Gastroesophageal sphincter (tissue), 4 donors: ENCODE data around the gene LYPD3. TPM values are rescaled to one million over a fixed set of nuclear protein-coding genes. Genes with fewer than 3 reads are reported as not detected.

ENCODE experiments used
- ATAC-seq: fragments of 150-250 bp; one replicate; pipeline ENCODE4 v1.9.1; 2016; ENCODE audit warnings: mild to moderate bottlenecking, moderate library complexity
- H3K27ac ChIP-seq, 4 donors: fragments of 200-600 bp; sonication (generic) in 3 of 4; 1 replicate in 3 of 4; 2 replicates in 1 of 4; pipeline ENCODE4 v1.5.1; 2016 to 2019
- H3K27me3 ChIP-seq: fragments of 200-600 bp; sonication (generic); one replicate; pipeline ENCODE4 v1.5.1; 2019
- H3K36me3 ChIP-seq, 2 donors: fragments of 200-600 bp; sonication (generic); one replicate each; pipeline ENCODE4 v1.5.1; 2019; ENCODE audit warnings: control low read depth in 1 of 2
- H3K4me1 ChIP-seq, 3 donors: fragments of 200-600 bp; sonication (generic); 1 replicate in 2 of 3; 2 replicates in 1 of 3; pipeline ENCODE4 v1.5.1; 2016 to 2019; ENCODE audit warnings: control low read depth in 2 of 3
- H3K4me3 ChIP-seq, 2 donors: fragments of 200-600 bp; sonication (generic); one replicate each; pipeline ENCODE4 v1.5.1; 2019; ENCODE audit warnings: mild to moderate bottlenecking in 1 of 2, moderate library complexity in 1 of 2
- H3K9me3 ChIP-seq, 3 donors: fragments of 200-600 bp; sonication (generic); one replicate each; pipeline ENCODE4 v1.5.1; 2017 to 2019; ENCODE audit warnings: control low read depth in 2 of 3
- EP300 ChIP-seq: sonication (generic); formaldehyde crosslinking; IDR thresholded peaks from one replicate; pipeline ENCODE4 v1.6.1; 2017; ENCODE audit warnings: antibody characterized with exemption, mild to moderate bottlenecking
- POLR2A ChIP-seq, 2 donors: fragments of 450-650 bp; IDR thresholded peaks; one replicate each; pipeline ENCODE4 v1.6.1; 2017; ENCODE audit warnings: antibody characterized with exemption in 2 of 2, mild to moderate bottlenecking in 2 of 2, moderate library complexity in 1 of 2
- POLR2AphosphoS5 ChIP-seq: sonication (generic); formaldehyde crosslinking; IDR thresholded peaks from one replicate; pipeline ENCODE4 v1.6.1; 2017; ENCODE audit warnings: antibody characterized with exemption
- WGBS, 2 donors: methylation state at CpG; one replicate each; pipeline ENCODE4 v1.1.5; 2018; ENCODE audit warnings: low coverage in 1 of 2; 5-methylcytosine and 5-hydroxymethylcytosine counted together
- total RNA-seq, 4 donors: library from RNA; depleted of rRNA; stranded (reverse); fragments of >200 nt; gene quantifications; one replicate each; pipeline ENCODE4 v1.1.0, GENCODE V29; 2016
- TF ChIP-seq, protein P1 (sequence below), 4 experiments: fragments of 200-600 bp in 2 of 4; fragments of 450-650 bp in 2 of 4; sonication (generic) in 1 of 4; IDR thresholded peaks; one replicate each; pipeline ENCODE4 v1.5.1; 2017 to 2019; ENCODE audit warnings: antibody characterized with exemption in 4 of 4, mild to moderate bottlenecking in 2 of 4, moderate library complexity in 2 of 4

LYPD3 gene
- total RNA-seq, 4 donors from 2014 or later = 0.39 to 8.4 (median 2.7) TPM

- no peak for ATAC-seq
- no peaks in the 10 kb centered on the region for H3K9me3 ChIP-seq
- 42 to 55% methylated on average over 2 to 4 of the region's 4 CpGs for WGBS, 2 donors
- no peak for TF ChIP-seq POLR2A (IDR thresholded peaks at IDR 0.05)
- TF ChIP-seq, protein P1, sequence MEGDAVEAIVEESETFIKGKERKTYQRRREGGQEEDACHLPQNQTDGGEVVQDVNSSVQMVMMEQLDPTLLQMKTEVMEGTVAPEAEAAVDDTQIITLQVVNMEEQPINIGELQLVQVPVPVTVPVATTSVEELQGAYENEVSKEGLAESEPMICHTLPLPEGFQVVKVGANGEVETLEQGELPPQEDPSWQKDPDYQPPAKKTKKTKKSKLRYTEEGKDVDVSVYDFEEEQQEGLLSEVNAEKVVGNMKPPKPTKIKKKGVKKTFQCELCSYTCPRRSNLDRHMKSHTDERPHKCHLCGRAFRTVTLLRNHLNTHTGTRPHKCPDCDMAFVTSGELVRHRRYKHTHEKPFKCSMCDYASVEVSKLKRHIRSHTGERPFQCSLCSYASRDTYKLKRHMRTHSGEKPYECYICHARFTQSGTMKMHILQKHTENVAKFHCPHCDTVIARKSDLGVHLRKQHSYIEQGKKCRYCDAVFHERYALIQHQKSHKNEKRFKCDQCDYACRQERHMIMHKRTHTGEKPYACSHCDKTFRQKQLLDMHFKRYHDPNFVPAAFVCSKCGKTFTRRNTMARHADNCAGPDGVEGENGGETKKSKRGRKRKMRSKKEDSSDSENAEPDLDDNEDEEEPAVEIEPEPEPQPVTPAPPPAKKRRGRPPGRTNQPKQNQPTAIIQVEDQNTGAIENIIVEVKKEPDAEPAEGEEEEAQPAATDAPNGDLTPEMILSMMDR (IDR thresholded peaks at IDR 0.05) = no peak
- no peak for TF ChIP-seq POLR2AphosphoS5
- TF ChIP-seq EP300 = no peak
- peaks cover 0 to 7% of the 10 kb centered on the region in 2 donors for H3K36me3 ChIP-seq
- H3K4me3 ChIP-seq = peak overlapping the region in 1 of 2 donors; percentile 52
- peaks cover 0 to 18% (median 6%) of the 10 kb centered on the region in 3 donors for H3K4me1 ChIP-seq
- no peaks in the 10 kb centered on the region for H3K27me3 ChIP-seq
- H3K27ac ChIP-seq = peak overlapping the region in 3 of 4 donors; percentile 79 to 89 (median 86)
Observed at GRCh38 chr19:43474487-43474886, 9.1 kb upstream of the LYPD3 start.

DNA sequence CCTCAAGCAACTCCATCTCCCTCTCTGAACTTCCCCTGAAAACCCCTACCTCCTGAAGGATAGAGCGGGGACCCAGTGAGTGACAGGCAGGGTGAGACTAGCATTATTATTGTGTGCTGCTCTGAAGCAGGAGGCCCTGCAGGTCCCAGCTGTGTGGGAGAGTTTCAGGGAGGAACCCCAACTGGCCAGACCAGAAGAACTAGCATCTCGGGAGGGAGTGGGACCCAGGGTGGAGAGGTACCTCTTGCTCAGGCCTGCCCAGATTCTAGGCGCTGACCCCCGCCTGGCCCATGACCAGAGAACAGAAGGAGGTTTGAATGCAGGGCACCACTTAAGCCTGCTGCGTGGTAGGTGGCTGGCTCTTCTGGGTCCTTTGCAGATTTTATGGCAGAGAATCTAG is 5.7 kb upstream of the LYPD3 start:
- Histone ChIP-seq H3K36me3 (no peaks in the 10 kb centered on the region), H3K9me3 (no peaks in the 10 kb centered on the region), H3K4me3 (no peak overlapping the region), H3K27me3 (no peaks in the 10 kb centered on the region), H3K27ac (no peak overlapping the region), H3K4me1 (peaks cover 0 to 18% (median 6%) of the 10 kb centered on the region in 3 donors)
- ATAC-seq = no peak
- TF ChIP-seq, protein P1 (IDR thresholded peaks at IDR 0.05) = no peak
- TF ChIP-seq EP300 (no peak), POLR2A (IDR thresholded peaks at IDR 0.05) (no peak), POLR2AphosphoS5 (no peak)
- no CpG with 5 or more reads among the region's 5 CpGs for WGBS, 2 donors

DNA sequence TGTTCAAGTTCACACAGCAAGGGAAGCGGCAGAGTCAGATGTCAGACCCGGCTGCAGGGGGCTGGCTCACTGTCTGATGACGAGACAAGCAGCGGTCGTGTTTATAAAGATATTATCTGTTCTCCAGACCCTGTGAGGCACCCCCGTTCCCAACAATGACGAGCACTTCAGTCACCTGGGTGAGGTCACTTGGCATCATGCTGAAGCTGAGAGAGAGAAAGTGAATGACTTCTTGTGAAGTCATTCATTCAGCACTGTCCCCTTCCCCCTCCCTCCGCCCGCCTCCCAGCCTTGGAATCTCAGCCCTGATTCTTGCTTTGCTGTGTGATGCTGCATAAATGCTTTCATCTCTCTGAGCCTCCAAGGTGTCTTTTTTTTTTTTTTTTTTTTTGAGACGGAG is 4.9 kb upstream of the LYPD3 start:
- Histone ChIP-seq H3K36me3 (no peaks in the 10 kb centered on the region), H3K27me3 (no peaks in the 10 kb centered on the region), H3K9me3 (no peaks in the 10 kb centered on the region), H3K27ac (no peak overlapping the region), H3K4me1 (peaks cover 0 to 18% (median 10%) of the 10 kb centered on the region in 3 donors), H3K4me3 (no peak overlapping the region)
- TF ChIP-seq, protein P1 (IDR thresholded peaks at IDR 0.05) = no peak
- no peak for TF ChIP-seq EP300
- no peak for TF ChIP-seq POLR2A (IDR thresholded peaks at IDR 0.05)
- no peak for TF ChIP-seq POLR2AphosphoS5
- ATAC-seq = no peak
- WGBS, 2 donors = 41 to 60% methylated on average over 4 to 5 of the region's 10 CpGs

- no peak for ATAC-seq
- H3K27ac ChIP-seq = no peak overlapping the region
- no CpG with 5 or more reads among the region's 1 CpG for WGBS, 2 donors
Observed at GRCh38 chr19:43469160-43469480, 3.7 kb upstream of the LYPD3 start.

More at GRCh38 chr19:43469160-43469480, 3.7 kb upstream of the LYPD3 start:
- Histone ChIP-seq H3K4me3 (no peak overlapping the region), H3K9me3 (no peaks in the 10 kb centered on the region), H3K27me3 (no peaks in the 10 kb centered on the region), H3K4me1 (peaks cover 0 to 18% (median 10%) of the 10 kb centered on the region in 3 donors), H3K36me3 (no peaks in the 10 kb centered on the region)
- TF ChIP-seq, protein P1 (IDR thresholded peaks at IDR 0.05) = no peak
- TF ChIP-seq POLR2A (IDR thresholded peaks at IDR 0.05) (no peak), EP300 (no peak), POLR2AphosphoS5 (no peak)
